NT2/D1 (cell line): ENCODE results near the gene ATP5MC3.

ENCODE experiments used
- SUZ12 ChIP-seq: IDR thresholded peaks from 2 replicates; pipeline ENCODE4 v1.6.1; 2011; ENCODE audit not compliant: insufficient read length, insufficient read depth; ENCODE audit errors: extremely low read depth
- YY1 ChIP-seq: IDR thresholded peaks from 2 replicates; pipeline ENCODE4 v1.6.1; 2011; ENCODE audit not compliant: insufficient read length, insufficient read depth
- ZNF274 ChIP-seq: IDR thresholded peaks from 2 replicates; pipeline ENCODE4 v1.6.1; 2011; ENCODE audit warnings: mild to moderate bottlenecking, low read depth, low read length

- no peak for TF ChIP-seq YY1
- TF ChIP-seq SUZ12, result no peak
- no peak for TF ChIP-seq ZNF274
Measured at GRCh38 chr2:175207741-175208438, 26.4 kb upstream of the ATP5MC3 start.
